ENCODE measurements around the gene SLC25A21. TPM values are rescaled to one million over a fixed set of nuclear protein-coding genes. Genes with fewer than 3 reads are reported as not detected.

The SLC25A21 gene
- total RNA-seq, 1 experiment from 2014 or later = 1.4 TPM

- intact Hi-C loops (cut with micrococcal nuclease) = no loop called here
- Mint-ChIP-seq H3K4me1 (ENCODE audit: insufficient read depth, unreplicated experiment) (peaks cover 11% of the 10 kb centered on the region), H3K27ac (ENCODE audit: low read depth, unreplicated experiment) (no peak overlapping the region), H3K9me3 (ENCODE audit: unreplicated experiment) (no peaks in the 10 kb centered on the region), H3K4me3 (ENCODE audit: unreplicated experiment) (no peak overlapping the region), H3K36me3 (ENCODE audit: insufficient read depth, unreplicated experiment) (no peaks in the 10 kb centered on the region), H3K27me3 (ENCODE audit: insufficient read depth, unreplicated experiment) (no peaks in the 10 kb centered on the region)
- DNase-seq (ENCODE audit: unreplicated experiment) = no peak
- BruUV-seq (replicated peaks) = no TSS peak
- POLR2A ChIA-PET = interaction anchor here (0.7 to 1.7 kb wide), 4 partner anchors 10 to 488 kb away, joined by 3 to 7 read pairs (median 3); no protein-coding TSS in a partner anchor
- CTCF ChIA-PET = interaction anchor here (0.6 to 7.7 kb wide), 5 partner anchors 206 to 371 kb away, joined by 3 to 157 read pairs (median 5); no protein-coding TSS in a partner anchor
- TF ChIP-seq CTCF (IDR thresholded peaks at IDR 0.05; ENCODE audit: unreplicated experiment) = no peak
Measured at GRCh38 chr14:36939265-36939664, 233.1 kb downstream of the SLC25A21 start.

- intact Hi-C loops (cut with micrococcal nuclease) = no loop called here
- no TSS peak for BruUV-seq (replicated peaks)
- POLR2A ChIA-PET = interaction anchor here (0.7 to 1.7 kb wide), 2 partner anchors 9 to 487 kb away, joined by 3 to 7 read pairs; no protein-coding TSS in a partner anchor
- DNase-seq (ENCODE audit: unreplicated experiment) = no peak
- Mint-ChIP-seq H3K27ac (ENCODE audit: low read depth, unreplicated experiment) (no peak overlapping the region), H3K27me3 (ENCODE audit: insufficient read depth, unreplicated experiment) (no peaks in the 10 kb centered on the region), H3K4me1 (ENCODE audit: insufficient read depth, unreplicated experiment) (peaks cover 6% of the 10 kb centered on the region), H3K4me3 (ENCODE audit: unreplicated experiment) (no peak overlapping the region), H3K9me3 (ENCODE audit: unreplicated experiment) (no peaks in the 10 kb centered on the region), H3K36me3 (ENCODE audit: insufficient read depth, unreplicated experiment) (no peaks in the 10 kb centered on the region)
- CTCF ChIA-PET = interaction anchor here (0.7 to 7.7 kb wide), 5 partner anchors 210 to 372 kb away, joined by 3 to 157 read pairs (median 5); no protein-coding TSS in a partner anchor
- TF ChIP-seq CTCF (IDR thresholded peaks at IDR 0.05; ENCODE audit: unreplicated experiment) = no peak
Measured at GRCh38 chr14:36938678-36939077, 233.7 kb downstream of the SLC25A21 start.

- no peak for TF ChIP-seq CTCF (IDR thresholded peaks at IDR 0.05; ENCODE audit: unreplicated experiment)
- ChIA-PET POLR2A (interaction anchor here (0.9 kb wide), 1 partner anchor 83 kb away, joined by 3 read pairs; no protein-coding TSS in a partner anchor), CTCF (interaction anchor here (0.6 to 2.3 kb wide), 6 partner anchors 269 to 1070 kb away, joined by 3 to 16 read pairs (median 5); partner anchors contain the start of gene PAX9)
- Mint-ChIP-seq H3K4me3 (ENCODE audit: unreplicated experiment) (no peak overlapping the region), H3K36me3 (ENCODE audit: insufficient read depth, unreplicated experiment) (no peaks in the 10 kb centered on the region), H3K9me3 (ENCODE audit: unreplicated experiment) (no peaks in the 10 kb centered on the region), H3K27me3 (ENCODE audit: insufficient read depth, unreplicated experiment) (no peaks in the 10 kb centered on the region), H3K27ac (ENCODE audit: low read depth, unreplicated experiment) (peak overlapping the region; percentile 67), H3K4me1 (ENCODE audit: insufficient read depth, unreplicated experiment) (peaks cover 6% of the 10 kb centered on the region)
- intact Hi-C loops (cut with micrococcal nuclease) = no loop called here
- no peak for DNase-seq (ENCODE audit: unreplicated experiment)
- no TSS peak for BruUV-seq (replicated peaks)
Measured at GRCh38 chr14:36935976-36936678, 236.3 kb downstream of the SLC25A21 start.

- ChIA-PET CTCF (interaction anchor here (1.3 to 2.4 kb wide), 3 partner anchors 8 to 286 kb away, joined by 5 to 12 read pairs (median 6); no protein-coding TSS in a partner anchor), POLR2A (no interaction called here)
- intact Hi-C loops (cut with micrococcal nuclease) = no loop called here
- H3K4me1 Mint-ChIP-seq (ENCODE audit: insufficient read depth, unreplicated experiment) = peaks cover 6% of the 10 kb centered on the region
- DNase-seq (ENCODE audit: unreplicated experiment) = no peak
- H3K27me3 Mint-ChIP-seq (ENCODE audit: insufficient read depth, unreplicated experiment) = no peaks in the 10 kb centered on the region
- no TSS peak for BruUV-seq (replicated peaks)
- no peaks in the 10 kb centered on the region for H3K9me3 Mint-ChIP-seq (ENCODE audit: unreplicated experiment)
- TF ChIP-seq CTCF (IDR thresholded peaks at IDR 0.05; ENCODE audit: unreplicated experiment) = no peak
- H3K4me3 Mint-ChIP-seq (ENCODE audit: unreplicated experiment) = no peak overlapping the region
- no peak overlapping the region for H3K27ac Mint-ChIP-seq (ENCODE audit: low read depth, unreplicated experiment)
- no peaks in the 10 kb centered on the region for H3K36me3 Mint-ChIP-seq (ENCODE audit: insufficient read depth, unreplicated experiment)
Measured at GRCh38 chr14:36934304-36934703, 238.1 kb downstream of the SLC25A21 start.

All from MCF 10A (cell line).